Measurements from ENCODE around the gene NEK6. TPM values are rescaled to one million over a fixed set of nuclear protein-coding genes. Genes with fewer than 3 reads are reported as not detected.

Gene NEK6
- total and polyA plus RNA-seq, 9 of the 15 experiments (the other 6 are each of a cell fraction or from before 2014, with no cell fraction given) = 3.1 to 19.0 (median 8.4) TPM

GRCh38 chr9:124215956-124216355 is 41.8 kb upstream of the NEK6 start (continued):
- TF ChIP-seq, protein P1, sequence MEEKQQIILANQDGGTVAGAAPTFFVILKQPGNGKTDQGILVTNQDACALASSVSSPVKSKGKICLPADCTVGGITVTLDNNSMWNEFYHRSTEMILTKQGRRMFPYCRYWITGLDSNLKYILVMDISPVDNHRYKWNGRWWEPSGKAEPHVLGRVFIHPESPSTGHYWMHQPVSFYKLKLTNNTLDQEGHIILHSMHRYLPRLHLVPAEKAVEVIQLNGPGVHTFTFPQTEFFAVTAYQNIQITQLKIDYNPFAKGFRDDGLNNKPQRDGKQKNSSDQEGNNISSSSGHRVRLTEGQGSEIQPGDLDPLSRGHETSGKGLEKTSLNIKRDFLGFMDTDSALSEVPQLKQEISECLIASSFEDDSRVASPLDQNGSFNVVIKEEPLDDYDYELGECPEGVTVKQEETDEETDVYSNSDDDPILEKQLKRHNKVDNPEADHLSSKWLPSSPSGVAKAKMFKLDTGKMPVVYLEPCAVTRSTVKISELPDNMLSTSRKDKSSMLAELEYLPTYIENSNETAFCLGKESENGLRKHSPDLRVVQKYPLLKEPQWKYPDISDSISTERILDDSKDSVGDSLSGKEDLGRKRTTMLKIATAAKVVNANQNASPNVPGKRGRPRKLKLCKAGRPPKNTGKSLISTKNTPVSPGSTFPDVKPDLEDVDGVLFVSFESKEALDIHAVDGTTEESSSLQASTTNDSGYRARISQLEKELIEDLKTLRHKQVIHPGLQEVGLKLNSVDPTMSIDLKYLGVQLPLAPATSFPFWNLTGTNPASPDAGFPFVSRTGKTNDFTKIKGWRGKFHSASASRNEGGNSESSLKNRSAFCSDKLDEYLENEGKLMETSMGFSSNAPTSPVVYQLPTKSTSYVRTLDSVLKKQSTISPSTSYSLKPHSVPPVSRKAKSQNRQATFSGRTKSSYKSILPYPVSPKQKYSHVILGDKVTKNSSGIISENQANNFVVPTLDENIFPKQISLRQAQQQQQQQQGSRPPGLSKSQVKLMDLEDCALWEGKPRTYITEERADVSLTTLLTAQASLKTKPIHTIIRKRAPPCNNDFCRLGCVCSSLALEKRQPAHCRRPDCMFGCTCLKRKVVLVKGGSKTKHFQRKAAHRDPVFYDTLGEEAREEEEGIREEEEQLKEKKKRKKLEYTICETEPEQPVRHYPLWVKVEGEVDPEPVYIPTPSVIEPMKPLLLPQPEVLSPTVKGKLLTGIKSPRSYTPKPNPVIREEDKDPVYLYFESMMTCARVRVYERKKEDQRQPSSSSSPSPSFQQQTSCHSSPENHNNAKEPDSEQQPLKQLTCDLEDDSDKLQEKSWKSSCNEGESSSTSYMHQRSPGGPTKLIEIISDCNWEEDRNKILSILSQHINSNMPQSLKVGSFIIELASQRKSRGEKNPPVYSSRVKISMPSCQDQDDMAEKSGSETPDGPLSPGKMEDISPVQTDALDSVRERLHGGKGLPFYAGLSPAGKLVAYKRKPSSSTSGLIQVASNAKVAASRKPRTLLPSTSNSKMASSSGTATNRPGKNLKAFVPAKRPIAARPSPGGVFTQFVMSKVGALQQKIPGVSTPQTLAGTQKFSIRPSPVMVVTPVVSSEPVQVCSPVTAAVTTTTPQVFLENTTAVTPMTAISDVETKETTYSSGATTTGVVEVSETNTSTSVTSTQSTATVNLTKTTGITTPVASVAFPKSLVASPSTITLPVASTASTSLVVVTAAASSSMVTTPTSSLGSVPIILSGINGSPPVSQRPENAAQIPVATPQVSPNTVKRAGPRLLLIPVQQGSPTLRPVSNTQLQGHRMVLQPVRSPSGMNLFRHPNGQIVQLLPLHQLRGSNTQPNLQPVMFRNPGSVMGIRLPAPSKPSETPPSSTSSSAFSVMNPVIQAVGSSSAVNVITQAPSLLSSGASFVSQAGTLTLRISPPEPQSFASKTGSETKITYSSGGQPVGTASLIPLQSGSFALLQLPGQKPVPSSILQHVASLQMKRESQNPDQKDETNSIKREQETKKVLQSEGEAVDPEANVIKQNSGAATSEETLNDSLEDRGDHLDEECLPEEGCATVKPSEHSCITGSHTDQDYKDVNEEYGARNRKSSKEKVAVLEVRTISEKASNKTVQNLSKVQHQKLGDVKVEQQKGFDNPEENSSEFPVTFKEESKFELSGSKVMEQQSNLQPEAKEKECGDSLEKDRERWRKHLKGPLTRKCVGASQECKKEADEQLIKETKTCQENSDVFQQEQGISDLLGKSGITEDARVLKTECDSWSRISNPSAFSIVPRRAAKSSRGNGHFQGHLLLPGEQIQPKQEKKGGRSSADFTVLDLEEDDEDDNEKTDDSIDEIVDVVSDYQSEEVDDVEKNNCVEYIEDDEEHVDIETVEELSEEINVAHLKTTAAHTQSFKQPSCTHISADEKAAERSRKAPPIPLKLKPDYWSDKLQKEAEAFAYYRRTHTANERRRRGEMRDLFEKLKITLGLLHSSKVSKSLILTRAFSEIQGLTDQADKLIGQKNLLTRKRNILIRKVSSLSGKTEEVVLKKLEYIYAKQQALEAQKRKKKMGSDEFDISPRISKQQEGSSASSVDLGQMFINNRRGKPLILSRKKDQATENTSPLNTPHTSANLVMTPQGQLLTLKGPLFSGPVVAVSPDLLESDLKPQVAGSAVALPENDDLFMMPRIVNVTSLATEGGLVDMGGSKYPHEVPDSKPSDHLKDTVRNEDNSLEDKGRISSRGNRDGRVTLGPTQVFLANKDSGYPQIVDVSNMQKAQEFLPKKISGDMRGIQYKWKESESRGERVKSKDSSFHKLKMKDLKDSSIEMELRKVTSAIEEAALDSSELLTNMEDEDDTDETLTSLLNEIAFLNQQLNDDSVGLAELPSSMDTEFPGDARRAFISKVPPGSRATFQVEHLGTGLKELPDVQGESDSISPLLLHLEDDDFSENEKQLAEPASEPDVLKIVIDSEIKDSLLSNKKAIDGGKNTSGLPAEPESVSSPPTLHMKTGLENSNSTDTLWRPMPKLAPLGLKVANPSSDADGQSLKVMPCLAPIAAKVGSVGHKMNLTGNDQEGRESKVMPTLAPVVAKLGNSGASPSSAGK (IDR thresholded peaks at IDR 0.05) = no peak
- TF ChIP-seq ARNT (IDR thresholded peaks at IDR 0.05) (no peak), ZNF764 (CRISPR knock-in tag; IDR thresholded peaks at IDR 0.05; ENCODE audit: low read depth) (no peak), CBFA2T2 (conservative IDR thresholded peaks at IDR 0.05) (no peak), ZNF324 (CRISPR knock-in tag; IDR thresholded peaks at IDR 0.05) (no peak), PHF21A (IDR thresholded peaks at IDR 0.05; ENCODE audit: borderline replicate concordance, low read depth) (no peak), SFPQ (IDR thresholded peaks at IDR 0.05; ENCODE audit: low read depth, low read length) (no peak), SRSF1 (IDR thresholded peaks at IDR 0.05; ENCODE audit: low read depth, low read length) (no peak)

All from K562 (cell line).